ENCODE data around the gene CFAP57.
"Not testable (repeated sequence)": the region's sequence is repeated elsewhere in the genome, so short reads cannot be mapped to it uniquely, and the experiment has no call there.

Gene CFAP57

DNA sequence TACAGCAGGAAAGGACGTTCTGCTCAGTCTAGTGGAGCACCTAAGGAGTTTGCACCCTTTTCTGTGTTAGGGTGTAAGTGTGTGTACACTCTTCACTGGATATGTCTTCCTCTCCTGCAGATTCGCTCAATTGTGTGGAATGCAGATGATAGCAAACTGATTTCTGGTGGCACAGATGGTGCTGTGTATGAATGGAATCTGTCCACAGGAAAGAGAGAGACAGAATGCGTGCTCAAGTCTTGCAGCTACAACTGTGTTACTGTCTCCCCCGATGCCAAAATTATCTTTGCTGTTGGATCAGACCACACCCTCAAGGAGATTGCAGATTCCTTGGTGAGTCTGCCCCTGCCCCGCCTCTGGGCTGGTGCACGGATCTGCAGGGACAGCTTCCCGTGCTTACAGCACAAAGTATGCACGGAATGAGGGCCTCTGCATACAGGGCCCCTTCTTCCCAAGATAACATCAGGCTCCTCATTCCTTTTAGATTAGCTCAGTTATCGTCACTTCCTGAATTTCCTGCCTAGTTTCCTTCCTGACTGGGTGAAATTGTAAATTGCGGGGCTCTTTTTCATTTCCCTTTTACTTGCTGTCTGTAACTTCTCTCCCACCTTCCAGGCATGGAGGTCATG, 34.6 kb downstream of the CFAP57 start:
- H3K4me1 ChIP-seq (ENCODE audit: control insufficient read depth in 1 of 2, insufficient read depth in 2 of 2, low read length in 2 of 2): peaks cover 6 to 9% of the 10 kb centered on the region in 2 donors
- no peaks in the 10 kb centered on the region for H3K36me3 ChIP-seq (ENCODE audit: control insufficient read depth in 1 of 2, insufficient read depth in 2 of 2, low read length in 2 of 2)
- H3K27me3 ChIP-seq (ENCODE audit: low read depth, low read length): no peaks in the 10 kb centered on the region
- no peak overlapping the region for H3K4me3 ChIP-seq (ENCODE audit: low read depth in 1 of 2, low read length in 2 of 2)
- no peaks in the 10 kb centered on the region for H3K9me3 ChIP-seq (ENCODE audit: control insufficient read depth in 1 of 2, low read length in 2 of 2)
- H3K27ac ChIP-seq (ENCODE audit: low read length): no peak overlapping the region

DNA sequence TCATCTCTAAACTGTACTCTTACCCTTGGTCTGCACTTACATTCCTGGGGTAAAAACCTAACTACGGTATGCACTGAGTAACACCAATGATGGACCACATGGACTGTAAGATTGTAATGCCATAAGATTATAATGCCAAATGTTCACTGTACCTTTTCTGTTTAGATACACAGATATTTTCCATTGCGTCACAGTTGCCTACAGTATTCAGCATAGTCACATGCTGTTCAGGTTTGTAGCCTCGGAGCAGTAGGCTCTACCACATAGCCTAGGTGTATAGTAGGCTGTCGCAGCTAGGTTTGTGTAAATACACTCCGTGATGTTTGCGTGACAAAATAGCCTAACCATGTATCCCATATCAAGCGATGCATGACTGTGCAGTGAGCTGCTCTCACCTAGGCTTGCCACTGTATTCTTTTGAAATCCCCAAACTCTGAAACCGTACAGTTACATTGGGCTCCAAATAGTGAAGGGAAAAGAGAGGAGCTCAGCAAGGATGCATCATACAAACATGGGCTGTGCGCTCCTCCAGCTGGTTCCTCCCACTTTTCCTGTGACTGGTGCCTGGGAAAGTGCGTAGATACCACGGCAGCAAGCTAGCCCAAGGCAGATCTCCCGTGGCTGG, 35.2 kb downstream of the CFAP57 start:
- Histone ChIP-seq H3K9me3 (ENCODE audit: control insufficient read depth in 1 of 2, low read length in 2 of 2) (no peaks in the 10 kb centered on the region), H3K4me3 (ENCODE audit: low read depth in 1 of 2, low read length in 2 of 2) (no peak overlapping the region), H3K27ac (ENCODE audit: low read length) (no peak overlapping the region), H3K4me1 (ENCODE audit: control insufficient read depth in 1 of 2, insufficient read depth in 2 of 2, low read length in 2 of 2) (peaks cover 6 to 9% of the 10 kb centered on the region in 2 donors), H3K27me3 (ENCODE audit: low read depth, low read length) (no peaks in the 10 kb centered on the region), H3K36me3 (ENCODE audit: control insufficient read depth in 1 of 2, insufficient read depth in 2 of 2, low read length in 2 of 2) (no peaks in the 10 kb centered on the region)

DNA sequence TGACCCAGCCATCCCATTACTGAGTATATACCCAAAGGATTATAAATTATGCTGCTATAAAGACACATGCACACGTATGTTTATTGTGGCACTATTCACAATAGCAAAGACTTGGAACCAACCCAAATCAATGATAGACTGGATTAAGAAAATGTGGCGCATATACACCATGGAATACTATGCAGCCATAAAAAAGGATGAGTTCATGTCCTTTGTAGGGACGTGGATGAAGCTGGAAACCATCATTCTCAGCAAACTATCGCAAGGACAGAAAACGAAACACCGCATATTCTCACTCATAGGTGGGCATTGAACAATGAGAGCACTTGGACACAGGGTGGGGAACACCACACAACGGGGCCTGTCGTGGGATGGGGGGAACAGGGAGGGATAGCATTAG, 36.1 kb downstream of the CFAP57 start:
- not testable (repeated sequence) for H3K9me3 ChIP-seq (ENCODE audit: control insufficient read depth in 1 of 2, low read length in 2 of 2); H3K36me3 ChIP-seq (ENCODE audit: control insufficient read depth in 1 of 2, insufficient read depth in 2 of 2, low read length in 2 of 2)

DNA sequence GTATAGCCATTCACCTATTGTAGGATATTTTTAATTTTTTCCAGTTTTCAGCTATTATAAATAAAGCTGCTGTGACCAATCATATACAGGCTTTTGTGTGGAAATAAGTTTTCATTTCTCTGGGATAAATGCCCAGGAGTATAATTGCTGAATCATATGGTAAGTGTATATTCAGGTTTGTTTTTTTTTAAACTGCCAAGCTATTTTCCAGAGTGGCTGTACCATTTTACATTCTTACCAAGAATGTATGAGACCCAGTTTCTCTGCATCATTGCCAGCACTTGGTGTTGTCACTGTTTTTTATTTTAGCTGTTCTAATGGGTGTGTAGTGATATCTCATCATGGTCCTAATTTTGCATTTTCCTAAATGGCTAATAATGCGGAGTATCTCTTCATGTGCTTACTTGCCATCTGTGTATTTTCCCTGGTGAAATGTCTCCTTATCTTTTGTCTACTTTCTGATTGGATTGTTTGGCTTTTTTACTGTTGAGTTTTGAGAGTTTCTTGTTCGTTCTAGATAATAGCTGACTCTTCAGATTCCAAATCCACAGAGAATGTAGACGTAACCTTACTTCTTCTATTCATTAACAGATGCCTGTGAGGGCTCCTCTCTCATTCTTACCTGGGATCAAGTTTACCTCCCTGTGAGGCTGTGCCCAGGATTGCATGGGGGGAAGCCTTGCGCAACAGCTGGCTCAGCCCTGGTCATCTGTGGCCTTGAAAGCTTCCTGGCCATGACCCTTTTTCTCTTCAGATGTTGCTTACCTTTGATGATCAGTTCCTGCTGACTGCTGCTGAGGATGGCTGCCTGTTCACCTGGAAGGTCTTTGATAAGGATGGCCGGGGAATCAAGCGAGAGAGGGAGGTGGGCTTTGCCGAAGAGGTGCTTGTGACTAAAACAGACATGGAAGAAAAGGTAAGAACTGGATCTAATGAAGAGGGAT, 42.6 kb downstream of the CFAP57 start:
- no peaks in the 10 kb centered on the region for H3K36me3 ChIP-seq (ENCODE audit: control insufficient read depth in 1 of 2, insufficient read depth in 2 of 2, low read length in 2 of 2)
- no peak overlapping the region for H3K27ac ChIP-seq (ENCODE audit: low read length)
- H3K9me3 ChIP-seq (ENCODE audit: control insufficient read depth in 1 of 2, low read length in 2 of 2): no peaks in the 10 kb centered on the region
- H3K27me3 ChIP-seq (ENCODE audit: low read depth, low read length): no peaks in the 10 kb centered on the region
- H3K4me1 ChIP-seq (ENCODE audit: control insufficient read depth in 1 of 2, insufficient read depth in 2 of 2, low read length in 2 of 2): no peaks in the 10 kb centered on the region
- H3K4me3 ChIP-seq (ENCODE audit: low read depth in 1 of 2, low read length in 2 of 2): no peak overlapping the region

More for the DNA sequence above, 36.1 kb downstream of the CFAP57 start:
- not testable (repeated sequence) for H3K27me3 ChIP-seq (ENCODE audit: low read depth, low read length); H3K4me1 ChIP-seq (ENCODE audit: control insufficient read depth in 1 of 2, insufficient read depth in 2 of 2, low read length in 2 of 2); H3K27ac ChIP-seq (ENCODE audit: low read length); H3K4me3 ChIP-seq (ENCODE audit: low read depth in 1 of 2, low read length in 2 of 2)

DNA sequence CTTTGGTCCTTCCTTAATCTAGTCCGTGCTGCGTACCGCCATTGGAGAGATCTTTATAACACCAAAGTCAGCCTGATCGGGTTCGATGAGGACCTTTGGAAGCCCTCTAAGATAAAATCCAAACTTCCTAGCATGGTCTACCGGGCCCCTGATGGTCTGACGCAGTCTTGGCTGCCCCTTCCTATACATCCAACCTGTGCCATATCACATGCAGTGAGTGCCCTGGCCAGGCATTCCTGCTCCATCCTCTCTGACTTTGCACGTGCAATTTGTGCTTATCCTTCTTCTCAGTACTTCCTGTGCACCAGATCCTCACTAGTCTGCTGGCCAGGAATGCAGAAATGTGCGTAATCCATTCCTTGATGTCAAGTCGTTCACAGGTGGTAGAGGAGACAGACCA, 45.6 kb downstream of the CFAP57 start:
- Histone ChIP-seq H3K4me3 (ENCODE audit: low read depth in 1 of 2, low read length in 2 of 2) (no peak overlapping the region), H3K27ac (ENCODE audit: low read length) (no peak overlapping the region), H3K36me3 (ENCODE audit: control insufficient read depth in 1 of 2, insufficient read depth in 2 of 2, low read length in 2 of 2) (no peaks in the 10 kb centered on the region), H3K4me1 (ENCODE audit: control insufficient read depth in 1 of 2, insufficient read depth in 2 of 2, low read length in 2 of 2) (no peaks in the 10 kb centered on the region), H3K27me3 (ENCODE audit: low read depth, low read length) (no peaks in the 10 kb centered on the region), H3K9me3 (ENCODE audit: control insufficient read depth in 1 of 2, low read length in 2 of 2) (no peaks in the 10 kb centered on the region)

DNA sequence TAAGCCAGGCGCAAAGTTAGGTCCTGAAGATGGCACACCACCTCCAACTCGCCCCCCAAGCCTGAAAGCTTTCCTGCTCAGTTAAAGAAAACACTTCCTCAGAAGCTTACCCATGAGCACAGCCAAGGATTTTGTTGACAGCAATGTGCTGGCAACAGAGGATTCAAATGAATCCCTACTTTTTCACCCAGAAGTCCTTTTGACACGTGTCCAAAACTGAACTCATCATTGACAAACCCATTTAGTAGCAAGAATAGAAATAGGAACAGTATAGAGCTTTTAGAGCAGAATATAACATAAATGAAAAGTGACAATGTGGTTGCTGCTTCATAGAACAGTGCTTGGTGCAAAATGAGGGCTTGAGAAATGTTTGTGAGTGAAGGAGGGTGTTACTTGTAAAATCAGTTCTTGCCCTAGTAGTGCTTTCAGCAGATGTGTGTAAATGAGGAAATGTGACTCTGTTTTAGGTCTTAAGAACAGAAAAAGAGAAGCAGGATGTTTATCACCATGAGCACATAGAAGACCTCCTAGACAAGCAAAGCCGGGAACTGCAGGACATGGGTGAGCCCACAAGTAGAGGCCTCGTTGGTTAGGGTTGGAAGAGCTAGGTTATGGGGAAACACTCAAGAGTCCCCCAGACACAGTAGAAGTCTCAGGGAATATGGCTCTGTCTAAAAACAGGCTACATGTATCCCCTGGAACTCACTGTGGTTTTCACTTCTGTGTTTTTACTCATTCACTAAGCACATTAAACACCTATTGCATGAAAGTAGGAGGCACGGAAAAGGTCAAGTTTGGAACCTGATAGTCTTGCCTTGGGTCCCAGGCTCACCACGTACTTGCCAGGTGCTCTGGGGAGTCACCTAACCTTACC, 49.0 kb downstream of the CFAP57 start:
- no peaks in the 10 kb centered on the region for H3K4me1 ChIP-seq (ENCODE audit: control insufficient read depth in 1 of 2, insufficient read depth in 2 of 2, low read length in 2 of 2)
- no peak overlapping the region for H3K27ac ChIP-seq (ENCODE audit: low read length)
- no peaks in the 10 kb centered on the region for H3K9me3 ChIP-seq (ENCODE audit: control insufficient read depth in 1 of 2, low read length in 2 of 2)
- no peak overlapping the region for H3K4me3 ChIP-seq (ENCODE audit: low read depth in 1 of 2, low read length in 2 of 2)
- H3K27me3 ChIP-seq (ENCODE audit: low read depth, low read length): no peaks in the 10 kb centered on the region
- no peaks in the 10 kb centered on the region for H3K36me3 ChIP-seq (ENCODE audit: control insufficient read depth in 1 of 2, insufficient read depth in 2 of 2, low read length in 2 of 2)

DNA sequence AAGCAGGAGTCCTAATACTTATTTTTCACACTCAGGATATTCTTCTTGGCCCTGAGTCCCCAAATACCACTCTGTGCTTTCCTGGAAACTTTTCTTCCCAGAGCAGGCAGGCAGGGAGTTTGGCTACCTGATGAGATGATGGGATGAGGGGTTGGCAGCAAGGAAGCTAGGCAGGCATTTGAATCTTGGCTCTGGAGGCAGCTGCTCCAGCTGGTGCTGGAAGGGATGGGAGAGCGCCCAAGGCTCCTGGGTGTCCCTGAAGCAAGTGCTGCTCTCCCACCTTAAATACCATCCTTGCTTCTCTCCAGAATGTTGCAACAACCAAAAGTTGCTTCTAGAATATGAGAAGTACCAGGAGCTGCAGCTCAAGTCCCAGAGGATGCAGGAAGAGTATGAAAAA, 49.7 kb downstream of the CFAP57 start:
- no peak overlapping the region for H3K4me3 ChIP-seq (ENCODE audit: low read depth in 1 of 2, low read length in 2 of 2)
- no peaks in the 10 kb centered on the region for H3K4me1 ChIP-seq (ENCODE audit: control insufficient read depth in 1 of 2, insufficient read depth in 2 of 2, low read length in 2 of 2)
- H3K9me3 ChIP-seq (ENCODE audit: control insufficient read depth in 1 of 2, low read length in 2 of 2): no peaks in the 10 kb centered on the region
- no peaks in the 10 kb centered on the region for H3K27me3 ChIP-seq (ENCODE audit: low read depth, low read length)
- no peak overlapping the region for H3K27ac ChIP-seq (ENCODE audit: low read length)
- no peaks in the 10 kb centered on the region for H3K36me3 ChIP-seq (ENCODE audit: control insufficient read depth in 1 of 2, insufficient read depth in 2 of 2, low read length in 2 of 2)

DNA sequence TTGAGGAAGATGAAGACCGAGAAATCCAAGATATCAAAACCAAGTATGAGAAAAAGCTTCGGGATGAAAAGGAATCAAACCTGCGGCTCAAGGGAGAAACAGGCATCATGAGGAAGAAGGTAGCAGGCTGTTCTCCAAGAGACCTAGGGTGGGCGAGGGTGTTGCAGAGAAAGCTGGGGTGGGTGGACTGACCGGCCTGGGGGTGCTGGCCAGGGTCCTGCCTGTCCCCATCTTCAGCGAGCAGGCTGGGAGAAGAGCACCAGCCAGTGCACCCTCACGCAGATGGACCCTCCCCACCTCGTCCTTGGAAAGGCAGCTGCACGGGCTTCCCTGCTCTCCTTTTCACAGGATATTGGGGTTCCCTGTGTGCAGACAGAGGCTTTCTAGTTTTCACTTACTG, 50.7 kb downstream of the CFAP57 start:
- Histone ChIP-seq H3K4me1 (ENCODE audit: control insufficient read depth in 1 of 2, insufficient read depth in 2 of 2, low read length in 2 of 2) (no peaks in the 10 kb centered on the region), H3K9me3 (ENCODE audit: control insufficient read depth in 1 of 2, low read length in 2 of 2) (no peaks in the 10 kb centered on the region)

DNA sequence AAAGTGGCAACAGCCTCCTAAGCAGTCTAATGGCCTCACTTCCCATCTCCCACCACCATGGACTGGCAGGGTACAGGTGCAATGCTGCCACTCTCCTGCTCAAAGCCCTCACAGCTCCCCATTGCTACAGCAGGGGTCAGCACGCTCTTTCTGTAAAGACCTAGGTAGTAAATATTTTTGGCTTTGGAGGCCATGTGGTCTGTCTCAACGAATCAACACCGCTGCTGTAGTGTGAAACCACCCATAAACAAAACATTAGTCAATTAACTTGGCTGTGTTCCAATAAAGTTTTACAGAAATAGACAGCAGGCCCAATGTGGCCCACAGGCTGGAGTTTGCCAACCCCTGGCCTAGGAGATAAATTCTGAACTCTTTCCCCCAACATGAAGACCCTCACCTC, 53.0 kb downstream of the CFAP57 start:
- H3K27ac ChIP-seq (ENCODE audit: low read length): no peak overlapping the region
- peaks cover 4 to 7% of the 10 kb centered on the region in 2 donors for H3K4me1 ChIP-seq (ENCODE audit: control insufficient read depth in 1 of 2, insufficient read depth in 2 of 2, low read length in 2 of 2)
- no peaks in the 10 kb centered on the region for H3K27me3 ChIP-seq (ENCODE audit: low read depth, low read length)
- no peaks in the 10 kb centered on the region for H3K36me3 ChIP-seq (ENCODE audit: control insufficient read depth in 1 of 2, insufficient read depth in 2 of 2, low read length in 2 of 2)
- H3K9me3 ChIP-seq (ENCODE audit: control insufficient read depth in 1 of 2, low read length in 2 of 2): no peaks in the 10 kb centered on the region
- no peak overlapping the region for H3K4me3 ChIP-seq (ENCODE audit: low read depth in 1 of 2, low read length in 2 of 2)

More for the DNA sequence above, 50.7 kb downstream of the CFAP57 start:
- no peak overlapping the region for H3K4me3 ChIP-seq (ENCODE audit: low read depth in 1 of 2, low read length in 2 of 2)
- H3K27me3 ChIP-seq (ENCODE audit: low read depth, low read length): no peaks in the 10 kb centered on the region
- no peak overlapping the region for H3K27ac ChIP-seq (ENCODE audit: low read length)
- H3K36me3 ChIP-seq (ENCODE audit: control insufficient read depth in 1 of 2, insufficient read depth in 2 of 2, low read length in 2 of 2): no peaks in the 10 kb centered on the region

DNA sequence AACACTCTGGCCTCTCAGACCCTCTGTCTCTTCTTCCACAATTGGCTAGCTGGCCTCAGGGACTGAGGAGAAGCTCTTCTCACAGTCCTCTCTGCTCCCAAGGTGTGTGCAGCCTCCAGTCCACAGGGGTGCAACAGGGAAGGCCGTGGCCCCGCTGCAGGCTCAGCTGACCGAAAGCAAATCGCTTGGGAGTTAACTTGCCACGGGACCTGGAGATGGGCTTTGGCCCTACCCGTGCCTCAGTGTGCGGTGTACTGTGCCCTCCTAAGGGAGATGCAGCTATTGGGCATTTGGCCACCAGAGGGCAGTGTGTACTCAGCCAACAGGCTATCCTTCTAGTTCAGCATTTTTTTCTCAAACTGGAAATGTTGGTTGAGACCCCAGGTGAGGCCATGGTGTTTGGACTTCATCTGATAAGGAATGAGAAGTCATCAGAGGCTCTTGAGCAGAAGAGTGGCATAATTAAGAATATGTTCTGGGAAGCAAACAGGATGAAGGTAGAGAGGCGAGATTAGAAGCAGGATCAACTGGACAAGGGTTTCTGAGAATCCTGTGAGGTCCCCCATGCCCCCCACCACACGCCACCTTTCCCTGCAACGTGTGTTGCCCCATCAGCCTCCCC, 55.1 kb downstream of the CFAP57 start:
- Histone ChIP-seq H3K4me1 (ENCODE audit: control insufficient read depth in 1 of 2, insufficient read depth in 2 of 2, low read length in 2 of 2) (peaks cover 4 to 7% of the 10 kb centered on the region in 2 donors), H3K27ac (ENCODE audit: low read length) (no peak overlapping the region), H3K4me3 (ENCODE audit: low read depth in 1 of 2, low read length in 2 of 2) (no peak overlapping the region), H3K9me3 (ENCODE audit: control insufficient read depth in 1 of 2, low read length in 2 of 2) (no peaks in the 10 kb centered on the region), H3K36me3 (ENCODE audit: control insufficient read depth in 1 of 2, insufficient read depth in 2 of 2, low read length in 2 of 2) (no peaks in the 10 kb centered on the region), H3K27me3 (ENCODE audit: low read depth, low read length) (no peaks in the 10 kb centered on the region)
